Fibroblast of the aortic adventitia (primary cell): Measurements from ENCODE around the gene RDX. TPM values are rescaled to one million over a fixed set of nuclear protein-coding genes. Genes with fewer than 3 reads are reported as not detected.

Source experiments
- DNase-seq: peaks from one replicate; pipeline ENCODE4 v3.0.0-alpha.2; 2010; ENCODE audit warnings: low read depth
- H3K4me3 ChIP-seq: 2 replicates; pipeline ENCODE4 v1.5.1; 2011; ENCODE audit warnings: low read depth, mild to moderate bottlenecking, control low read depth, low read length, moderate library complexity
- CTCF ChIP-seq: IDR thresholded peaks from 2 replicates; pipeline ENCODE4 v1.5.1; 2011; ENCODE audit warnings: mild to moderate bottlenecking, low read length, control low read depth, inconsistent platforms; ENCODE audit not compliant: insufficient read depth
- total RNA-seq: library from RNA; depleted of rRNA; stranded (reverse); fragments of >200 nt; gene quantifications from 2 replicates; pipeline ENCODE4 v1.2.3, GENCODE V29; 2012; ENCODE audit warnings: low replicate concordance

RDX gene
- total RNA-seq, 1 donor = 108 TPM

DNA sequence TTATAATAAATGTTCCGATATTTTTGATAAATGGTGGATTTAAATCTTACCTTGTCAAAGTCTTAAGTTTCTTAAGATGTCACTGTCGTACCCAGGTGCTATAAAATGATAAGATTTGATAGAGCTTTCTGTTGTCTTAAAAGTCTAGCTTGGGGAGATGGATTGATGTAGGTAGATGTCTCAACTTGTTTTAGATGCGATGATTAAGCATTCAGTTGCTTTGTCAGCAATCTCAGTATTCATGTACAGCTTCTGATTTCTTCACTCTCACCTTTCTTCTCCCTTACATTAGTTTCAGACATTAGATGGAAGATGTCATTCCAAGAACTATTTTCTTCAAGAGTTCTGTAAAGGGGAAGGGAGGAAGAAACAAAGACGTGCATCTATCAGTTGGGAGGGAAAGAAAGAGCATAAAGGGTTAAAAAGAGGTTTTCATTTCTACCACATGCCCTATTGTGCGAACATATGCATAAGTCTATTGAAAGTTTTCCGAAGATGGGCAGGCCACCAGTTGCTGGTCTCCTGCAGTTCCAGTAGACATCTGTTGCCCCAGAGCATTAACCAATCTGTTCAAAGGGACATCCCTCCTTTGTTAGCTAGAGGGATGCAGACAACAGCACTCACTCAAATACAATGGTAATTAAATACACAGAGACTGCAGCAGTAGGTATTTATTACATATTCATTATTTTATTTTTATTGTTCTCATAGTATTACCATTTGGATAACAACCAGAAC, 164.9 kb downstream of the RDX start:
- no peak for TF ChIP-seq CTCF

GRCh38 chr11:110130642-110131238, 165.7 kb downstream of the RDX start:
- DNase-seq = no peak
- no peak overlapping the region for H3K4me3 ChIP-seq
- no peak for TF ChIP-seq CTCF

More for the DNA sequence above, 164.9 kb downstream of the RDX start:
- DNase-seq = no peak
- no peak overlapping the region for H3K4me3 ChIP-seq

DNA sequence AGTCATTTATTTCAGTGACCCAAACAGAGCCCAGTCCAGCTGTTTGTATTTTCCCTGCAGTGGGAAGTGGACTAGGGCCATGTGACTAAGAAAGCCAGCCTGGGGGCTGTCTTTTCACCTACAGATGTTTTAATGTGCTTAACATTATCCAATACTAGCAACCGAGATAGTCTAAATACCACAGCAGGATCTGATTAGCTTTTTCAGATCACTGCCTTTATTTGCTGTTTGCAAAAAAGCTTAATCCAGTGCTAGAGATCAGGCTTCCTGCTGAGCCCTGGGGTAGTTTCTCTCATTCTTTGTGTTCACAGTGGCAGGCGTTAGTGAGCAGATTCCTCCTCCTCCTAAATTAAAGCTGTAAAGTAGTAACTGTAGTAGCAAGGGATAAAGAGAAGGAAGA, 168.3 kb downstream of the RDX start:
- H3K4me3 ChIP-seq = no peak overlapping the region
- peak; percentile 63 for DNase-seq
- TF ChIP-seq CTCF = no peak

GRCh38 chr11:110126936-110127335, 169.5 kb downstream of the RDX start:
- no peak for DNase-seq
- TF ChIP-seq CTCF = no peak

GRCh38 chr11:110125632-110126031, 170.8 kb downstream of the RDX start:
- no peak for TF ChIP-seq CTCF
- H3K4me3 ChIP-seq = no peak overlapping the region
- peak; percentile 40 for DNase-seq

More at GRCh38 chr11:110126936-110127335, 169.5 kb downstream of the RDX start:
- no peak overlapping the region for H3K4me3 ChIP-seq

Other genes starting within 250 kb of the RDX start
- gene ZC3H12C, start 203.2 kb downstream of the RDX start, total RNA-seq = 8.7 and 17.4 TPM in 2 replicates
- gene FDX1, start 133.3 kb upstream of the RDX start, total RNA-seq = 10.1 and 10.8 TPM in 2 replicates